ENCODE data around the gene FCRLA.

FCRLA gene

DNA sequence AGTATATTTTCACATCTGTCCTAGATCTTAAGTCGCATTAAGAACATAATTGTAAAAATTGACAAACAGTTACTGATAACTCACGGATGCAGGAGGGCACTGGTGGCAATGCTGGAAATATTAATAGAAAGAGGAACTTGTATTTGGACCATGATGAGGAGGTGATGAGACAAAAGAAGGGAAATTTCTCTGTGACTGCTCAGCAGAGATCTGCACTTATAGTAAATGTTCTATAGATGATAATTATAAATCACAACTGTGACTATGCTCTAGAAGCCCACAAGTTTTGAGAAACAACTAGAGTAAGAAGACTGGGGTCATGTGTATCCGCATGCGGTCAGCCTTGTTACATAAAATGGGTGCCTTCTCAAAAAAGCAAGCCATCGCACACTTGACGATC, 33.9 kb downstream of the FCRLA start:
- TF ChIP-seq CREB1 (IDR thresholded peaks at IDR 0.05; ENCODE audit: low read depth) (no peak), TAF1 (IDR thresholded peaks at IDR 0.05; ENCODE audit: low read depth) (no peak), TCF12 (IDR thresholded peaks at IDR 0.05; ENCODE audit: low read depth) (no peak), ZBTB7A (IDR thresholded peaks at IDR 0.05; ENCODE audit: low read depth) (no peak), RAD21 (IDR thresholded peaks at IDR 0.05; ENCODE audit: low read depth) (no peak), NFIC (IDR thresholded peaks at IDR 0.05) (no peak), EP300 (IDR thresholded peaks at IDR 0.05; ENCODE audit: borderline replicate concordance) (no peak), TEAD4 (IDR thresholded peaks at IDR 0.05) (no peak), FOXM1 (IDR thresholded peaks at IDR 0.05; ENCODE audit: borderline replicate concordance, low read depth) (no peak), EGR1 (IDR thresholded peaks at IDR 0.05) (no peak), CEBPB (IDR thresholded peaks at IDR 0.05) (no peak), YY1 (IDR thresholded peaks at IDR 0.05; ENCODE audit: low read depth) (no peak)
- TF ChIP-seq, protein P1, sequence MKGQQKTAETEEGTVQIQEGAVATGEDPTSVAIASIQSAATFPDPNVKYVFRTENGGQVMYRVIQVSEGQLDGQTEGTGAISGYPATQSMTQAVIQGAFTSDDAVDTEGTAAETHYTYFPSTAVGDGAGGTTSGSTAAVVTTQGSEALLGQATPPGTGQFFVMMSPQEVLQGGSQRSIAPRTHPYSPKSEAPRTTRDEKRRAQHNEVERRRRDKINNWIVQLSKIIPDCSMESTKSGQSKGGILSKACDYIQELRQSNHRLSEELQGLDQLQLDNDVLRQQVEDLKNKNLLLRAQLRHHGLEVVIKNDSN (IDR thresholded peaks at IDR 0.05), result no peak
- TF ChIP-seq, protein P2, sequence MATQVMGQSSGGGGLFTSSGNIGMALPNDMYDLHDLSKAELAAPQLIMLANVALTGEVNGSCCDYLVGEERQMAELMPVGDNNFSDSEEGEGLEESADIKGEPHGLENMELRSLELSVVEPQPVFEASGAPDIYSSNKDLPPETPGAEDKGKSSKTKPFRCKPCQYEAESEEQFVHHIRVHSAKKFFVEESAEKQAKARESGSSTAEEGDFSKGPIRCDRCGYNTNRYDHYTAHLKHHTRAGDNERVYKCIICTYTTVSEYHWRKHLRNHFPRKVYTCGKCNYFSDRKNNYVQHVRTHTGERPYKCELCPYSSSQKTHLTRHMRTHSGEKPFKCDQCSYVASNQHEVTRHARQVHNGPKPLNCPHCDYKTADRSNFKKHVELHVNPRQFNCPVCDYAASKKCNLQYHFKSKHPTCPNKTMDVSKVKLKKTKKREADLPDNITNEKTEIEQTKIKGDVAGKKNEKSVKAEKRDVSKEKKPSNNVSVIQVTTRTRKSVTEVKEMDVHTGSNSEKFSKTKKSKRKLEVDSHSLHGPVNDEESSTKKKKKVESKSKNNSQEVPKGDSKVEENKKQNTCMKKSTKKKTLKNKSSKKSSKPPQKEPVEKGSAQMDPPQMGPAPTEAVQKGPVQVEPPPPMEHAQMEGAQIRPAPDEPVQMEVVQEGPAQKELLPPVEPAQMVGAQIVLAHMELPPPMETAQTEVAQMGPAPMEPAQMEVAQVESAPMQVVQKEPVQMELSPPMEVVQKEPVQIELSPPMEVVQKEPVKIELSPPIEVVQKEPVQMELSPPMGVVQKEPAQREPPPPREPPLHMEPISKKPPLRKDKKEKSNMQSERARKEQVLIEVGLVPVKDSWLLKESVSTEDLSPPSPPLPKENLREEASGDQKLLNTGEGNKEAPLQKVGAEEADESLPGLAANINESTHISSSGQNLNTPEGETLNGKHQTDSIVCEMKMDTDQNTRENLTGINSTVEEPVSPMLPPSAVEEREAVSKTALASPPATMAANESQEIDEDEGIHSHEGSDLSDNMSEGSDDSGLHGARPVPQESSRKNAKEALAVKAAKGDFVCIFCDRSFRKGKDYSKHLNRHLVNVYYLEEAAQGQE (IDR thresholded peaks at IDR 0.05; ENCODE audit: low read depth), result no peak
- TF ChIP-seq, protein P3, sequence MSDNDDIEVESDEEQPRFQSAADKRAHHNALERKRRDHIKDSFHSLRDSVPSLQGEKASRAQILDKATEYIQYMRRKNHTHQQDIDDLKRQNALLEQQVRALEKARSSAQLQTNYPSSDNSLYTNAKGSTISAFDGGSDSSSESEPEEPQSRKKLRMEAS (IDR thresholded peaks at IDR 0.05), result no peak

DNA sequence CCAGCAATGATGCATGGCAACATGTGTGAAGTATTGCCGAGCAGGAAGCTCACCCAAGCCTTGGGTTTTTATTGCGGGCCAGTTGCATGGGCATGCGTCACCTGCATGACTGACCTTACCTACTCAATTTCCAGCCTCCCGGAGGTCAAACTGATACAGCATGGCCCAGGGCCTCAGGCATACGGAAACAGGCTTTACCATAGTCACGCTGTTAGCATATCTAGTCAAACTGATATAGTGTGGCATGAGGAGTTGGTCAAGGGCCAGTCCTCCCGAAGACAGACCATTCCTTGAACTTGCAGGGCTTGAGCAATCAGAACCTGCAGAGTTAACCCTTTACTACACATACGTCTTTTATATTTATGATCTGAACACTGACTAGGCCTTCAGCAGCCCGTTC, 36.2 kb downstream of the FCRLA start:
- TF ChIP-seq NFIC (IDR thresholded peaks at IDR 0.05) (no peak), FOXM1 (IDR thresholded peaks at IDR 0.05; ENCODE audit: borderline replicate concordance, low read depth) (no peak), RAD21 (IDR thresholded peaks at IDR 0.05; ENCODE audit: low read depth) (no peak), EGR1 (IDR thresholded peaks at IDR 0.05) (no peak), ZBTB7A (IDR thresholded peaks at IDR 0.05; ENCODE audit: low read depth) (no peak), CREB1 (IDR thresholded peaks at IDR 0.05; ENCODE audit: low read depth) (no peak), TEAD4 (IDR thresholded peaks at IDR 0.05) (no peak), TCF12 (IDR thresholded peaks at IDR 0.05; ENCODE audit: low read depth) (no peak)
- TF ChIP-seq, protein P3 (IDR thresholded peaks at IDR 0.05), result no peak

DNA sequence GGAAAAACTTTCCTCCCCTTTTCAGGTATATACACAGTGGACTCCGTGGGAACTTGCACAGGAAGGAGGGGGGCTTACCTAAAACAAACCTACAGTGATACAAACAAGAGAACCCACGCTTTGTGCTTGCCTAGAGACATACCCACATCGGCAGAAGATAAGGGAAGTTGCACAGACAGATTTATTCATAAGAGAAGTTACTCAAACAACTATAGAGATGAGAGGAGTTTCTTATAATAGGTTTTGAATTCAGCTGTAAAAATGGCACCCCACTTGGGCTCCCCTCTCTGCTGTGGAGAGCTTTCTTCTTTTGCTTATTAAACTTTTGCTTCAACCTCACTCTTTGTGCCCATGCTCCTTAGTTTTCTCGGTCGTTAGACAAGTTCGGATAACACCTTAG, 40.8 kb downstream of the FCRLA start:
- no peak for TF ChIP-seq CREB1 (IDR thresholded peaks at IDR 0.05; ENCODE audit: low read depth)
- TF ChIP-seq CEBPB (IDR thresholded peaks at IDR 0.05), result no peak

DNA sequence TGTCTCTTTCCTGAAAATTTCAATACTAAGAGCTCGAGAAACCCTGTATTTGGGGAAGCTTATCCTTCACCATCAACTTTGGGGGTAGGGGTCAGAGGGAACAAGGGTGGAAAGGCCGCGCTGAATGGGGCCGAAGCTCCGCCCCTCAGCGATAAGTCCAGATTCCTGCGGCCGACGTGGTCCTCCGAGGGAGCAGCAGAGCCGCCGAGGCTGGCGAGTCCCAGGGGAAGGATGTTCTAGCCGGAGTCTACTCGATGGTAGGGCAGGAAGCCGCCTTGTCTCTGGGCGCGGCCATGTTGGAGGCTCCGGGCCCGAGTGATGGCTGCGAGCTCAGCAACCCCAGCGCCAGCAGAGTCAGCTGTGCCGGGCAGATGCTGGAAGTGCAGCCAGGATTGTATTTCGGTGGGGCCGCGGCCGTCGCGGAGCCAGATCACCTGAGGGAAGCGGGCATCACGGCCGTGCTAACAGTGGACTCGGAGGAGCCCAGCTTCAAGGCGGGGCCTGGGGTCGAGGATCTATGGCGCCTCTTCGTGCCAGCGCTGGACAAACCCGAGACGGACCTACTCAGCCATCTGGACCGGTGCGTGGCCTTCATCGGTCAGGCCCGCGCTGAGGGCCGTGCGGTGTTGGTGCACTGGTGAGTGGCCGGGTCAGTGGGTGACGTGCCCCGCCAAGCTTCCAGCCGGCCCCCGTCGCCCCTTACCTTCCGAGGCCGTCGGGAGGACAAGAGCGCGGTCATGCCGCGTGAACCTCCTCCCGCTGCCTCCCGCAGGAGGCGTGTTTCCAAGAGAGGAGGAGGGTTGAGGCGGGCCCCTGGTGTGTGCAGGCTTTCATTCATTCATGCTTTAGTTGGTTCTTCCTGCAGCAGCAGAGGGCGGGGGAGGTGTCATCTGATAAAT, 42.7 kb downstream of the FCRLA start, which contains the start of gene DUSP12:
TSS of gene DUSP12 (plus strand) at position 278 of the 899 bp plus-strand sequence. CDS start at position 294, 16 bp downstream.
- TF ChIP-seq, protein P1 (IDR thresholded peaks at IDR 0.05), result peak; percentile 3; the same call in 1 of the 2 replicates
- no peak for TF ChIP-seq TEAD4 (IDR thresholded peaks at IDR 0.05)
- TF ChIP-seq ZBTB7A (IDR thresholded peaks at IDR 0.05; ENCODE audit: low read depth), result 0 out of 2 replicates have a peak, but pooled peaks have one; percentile 30
- no peak for TF ChIP-seq EGR1 (IDR thresholded peaks at IDR 0.05)
- TF ChIP-seq FOXM1 (IDR thresholded peaks at IDR 0.05; ENCODE audit: borderline replicate concordance, low read depth), result no peak; the same call in 1 of the 2 replicates
- TF ChIP-seq, protein P2 (IDR thresholded peaks at IDR 0.05; ENCODE audit: low read depth), result no peak
- TF ChIP-seq, protein P3 (IDR thresholded peaks at IDR 0.05), result peak; percentile 85
- peak; percentile 79 for TF ChIP-seq TAF1 (IDR thresholded peaks at IDR 0.05; ENCODE audit: low read depth)
- no peak for TF ChIP-seq NFIC (IDR thresholded peaks at IDR 0.05)
- TF ChIP-seq EP300 (IDR thresholded peaks at IDR 0.05; ENCODE audit: borderline replicate concordance), result no peak
- peak; percentile 68; the same call in 1 of the 2 replicates for TF ChIP-seq TCF12 (IDR thresholded peaks at IDR 0.05; ENCODE audit: low read depth)
- TF ChIP-seq RAD21 (IDR thresholded peaks at IDR 0.05; ENCODE audit: low read depth), result no peak
- TF ChIP-seq YY1 (IDR thresholded peaks at IDR 0.05; ENCODE audit: low read depth), result peak; percentile 96
- TF ChIP-seq CEBPB (IDR thresholded peaks at IDR 0.05), result no peak
- TF ChIP-seq CREB1 (IDR thresholded peaks at IDR 0.05; ENCODE audit: low read depth), result no peak

DNA sequence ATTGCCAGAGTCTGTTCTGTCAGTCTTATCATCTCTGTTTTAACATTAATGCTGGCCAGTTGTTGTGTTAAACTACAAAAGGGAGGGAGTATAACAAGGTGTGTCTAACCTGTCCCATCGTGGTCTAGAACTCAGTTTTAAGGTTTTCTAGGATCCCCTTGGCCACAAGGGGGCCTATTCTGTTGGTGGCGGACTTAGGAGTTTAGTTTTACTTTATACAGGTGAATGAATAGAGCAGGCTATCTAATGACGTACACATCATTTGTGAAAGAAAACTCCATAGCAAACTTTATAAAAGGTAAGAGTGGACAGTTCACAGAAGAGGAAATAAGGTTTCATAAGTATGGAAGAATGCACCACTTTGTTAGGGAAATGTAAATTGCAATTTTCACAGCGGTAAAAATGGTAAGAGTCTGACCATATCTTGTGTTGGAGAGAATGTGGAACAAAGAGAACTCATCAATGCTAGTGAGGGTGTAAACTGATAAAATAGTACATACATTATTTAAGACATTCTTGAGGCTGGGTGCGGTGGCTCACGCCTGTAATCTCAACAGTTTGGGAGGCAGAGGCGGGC, 56.6 kb downstream of the FCRLA start:
- TF ChIP-seq CREB1 (IDR thresholded peaks at IDR 0.05; ENCODE audit: low read depth) (no peak), TAF1 (IDR thresholded peaks at IDR 0.05; ENCODE audit: low read depth) (no peak), NFIC (IDR thresholded peaks at IDR 0.05) (no peak), RAD21 (IDR thresholded peaks at IDR 0.05; ENCODE audit: low read depth) (no peak), EP300 (IDR thresholded peaks at IDR 0.05; ENCODE audit: borderline replicate concordance) (no peak), YY1 (IDR thresholded peaks at IDR 0.05; ENCODE audit: low read depth) (no peak), EGR1 (IDR thresholded peaks at IDR 0.05) (no peak), FOXM1 (IDR thresholded peaks at IDR 0.05; ENCODE audit: borderline replicate concordance, low read depth) (no peak), CEBPB (IDR thresholded peaks at IDR 0.05) (no peak), ZBTB7A (IDR thresholded peaks at IDR 0.05; ENCODE audit: low read depth) (no peak), TCF12 (IDR thresholded peaks at IDR 0.05; ENCODE audit: low read depth) (no peak), TEAD4 (IDR thresholded peaks at IDR 0.05) (no peak)
- TF ChIP-seq, protein P1 (IDR thresholded peaks at IDR 0.05), result no peak
- TF ChIP-seq, protein P2 (IDR thresholded peaks at IDR 0.05; ENCODE audit: low read depth), result no peak
- TF ChIP-seq, protein P3 (IDR thresholded peaks at IDR 0.05), result no peak
